GM12878 (cell line): ENCODE measurements around the gene CD38.

Experiments
- MXI1 ChIP-seq: fragments of 150-350 bp; IDR thresholded peaks from 2 replicates; pipeline ENCODE4 v1.6.1; 2011; ENCODE audit warnings: low read depth, mild to moderate bottlenecking, inconsistent platforms, low read length, improper control_type of control experiment
- RFX5 ChIP-seq: IDR thresholded peaks from 2 replicates; pipeline ENCODE4 v1.6.1; 2011; ENCODE audit warnings: low read depth, low read length, improper control_type of control experiment

DNA sequence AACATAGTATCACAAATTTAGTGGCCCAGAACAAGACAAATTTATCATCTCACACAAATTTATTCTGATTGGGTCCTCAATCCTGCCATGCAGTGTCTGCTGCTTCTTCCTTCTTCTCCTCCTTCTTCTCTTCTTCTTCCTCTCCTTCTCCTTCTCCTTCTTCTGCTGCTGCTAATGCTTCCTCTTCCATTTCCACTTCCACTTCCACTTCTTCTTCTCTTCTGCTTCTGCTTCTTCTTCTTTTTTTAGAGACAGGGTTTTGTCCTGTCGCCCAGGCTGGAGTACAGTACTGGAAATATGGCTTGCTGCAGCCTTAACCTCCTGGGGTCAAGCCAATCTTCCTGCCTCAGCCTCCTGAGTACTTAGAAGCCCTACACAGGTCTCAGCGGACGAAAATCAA lies 122.9 kb downstream of the CD38 start:
- TF ChIP-seq MXI1 (no peak), RFX5 (no peak)
